ENCODE data around the gene ATXN2. TPM values are rescaled to one million over a fixed set of nuclear protein-coding genes. Genes with fewer than 3 reads are reported as not detected.

Gene ATXN2
- total RNA-seq, 1 experiment from 2014 or later = 78.5 TPM

- POLR2A ChIA-PET = no interaction called here
- Mint-ChIP-seq H3K9me3 (ENCODE audit: unreplicated experiment) (no peaks in the 10 kb centered on the region), H3K27me3 (ENCODE audit: insufficient read depth, unreplicated experiment) (no peaks in the 10 kb centered on the region), H3K4me1 (ENCODE audit: low read depth, unreplicated experiment) (no peaks in the 10 kb centered on the region), H3K36me3 (ENCODE audit: insufficient read depth, unreplicated experiment) (peaks cover 17% of the 10 kb centered on the region), H3K4me3 (ENCODE audit: unreplicated experiment) (no peak overlapping the region), H3K27ac (ENCODE audit: unreplicated experiment) (no peak overlapping the region)
- H3K4me1 ChIP-seq = no peaks in the 10 kb centered on the region
- CTCF ChIA-PET = no interaction called here
- H3K9me3 ChIP-seq = no peaks in the 10 kb centered on the region
- no peak for DNase-seq
- no peak for TF ChIP-seq CTCF (IDR thresholded peaks at IDR 0.05; ENCODE audit: insufficient read depth in 1 of 2, low read depth in 1 of 2, low read length in 1 of 2, severe bottlenecking in 1 of 2, unreplicated experiment in 1 of 2)
- BruUV-seq (replicated peaks) = no TSS peak
- intact Hi-C loops (cut with micrococcal nuclease; ENCODE audit: unreplicated experiment) = no loop called here
- no peaks in the 10 kb centered on the region for H3K27me3 ChIP-seq (replicated peaks; ENCODE audit: control insufficient read depth, insufficient read depth, low read length)
- H3K36me3 ChIP-seq (ENCODE audit: control insufficient read depth, insufficient read depth, low read length) = no peaks in the 10 kb centered on the region
- H3K4me3 ChIP-seq (ENCODE audit: low read depth, low read length) = no peak overlapping the region
Observed at GRCh38 chr12:111417290-111417689, 181.8 kb downstream of the ATXN2 start.

GRCh38 chr12:111414711-111415252, 184.3 kb downstream of the ATXN2 start:
- H3K4me3 Mint-ChIP-seq (ENCODE audit: unreplicated experiment) = no peak overlapping the region
- intact Hi-C loops (cut with micrococcal nuclease; ENCODE audit: unreplicated experiment) = no loop called here
- Histone ChIP-seq H3K4me1 (no peaks in the 10 kb centered on the region), H3K36me3 (ENCODE audit: control insufficient read depth, insufficient read depth, low read length) (no peaks in the 10 kb centered on the region), H3K4me3 (ENCODE audit: low read depth, low read length) (no peak overlapping the region), H3K27me3 (replicated peaks; ENCODE audit: control insufficient read depth, insufficient read depth, low read length) (no peaks in the 10 kb centered on the region), H3K9me3 (no peaks in the 10 kb centered on the region)
- H3K9me3 Mint-ChIP-seq (ENCODE audit: unreplicated experiment) = no peaks in the 10 kb centered on the region
- no peak for DNase-seq
- no TSS peak for BruUV-seq (replicated peaks)
- H3K27me3 Mint-ChIP-seq (ENCODE audit: insufficient read depth, unreplicated experiment) = no peaks in the 10 kb centered on the region
- POLR2A ChIA-PET = no interaction called here
- no peak overlapping the region for H3K27ac Mint-ChIP-seq (ENCODE audit: unreplicated experiment)
- TF ChIP-seq CTCF (IDR thresholded peaks at IDR 0.05; ENCODE audit: insufficient read depth in 1 of 2, low read depth in 1 of 2, low read length in 1 of 2, severe bottlenecking in 1 of 2, unreplicated experiment in 1 of 2) = no peak
- H3K4me1 Mint-ChIP-seq (ENCODE audit: low read depth, unreplicated experiment) = no peaks in the 10 kb centered on the region
- CTCF ChIA-PET = no interaction called here
- peaks cover 9% of the 10 kb centered on the region for H3K36me3 Mint-ChIP-seq (ENCODE audit: insufficient read depth, unreplicated experiment)

- H3K4me1 ChIP-seq = no peaks in the 10 kb centered on the region
- Mint-ChIP-seq H3K4me3 (ENCODE audit: unreplicated experiment) (no peak overlapping the region), H3K4me1 (ENCODE audit: low read depth, unreplicated experiment) (no peaks in the 10 kb centered on the region)
Observed at GRCh38 chr12:111413442-111414086, 185.6 kb downstream of the ATXN2 start.

More at GRCh38 chr12:111413442-111414086, 185.6 kb downstream of the ATXN2 start:
- Histone ChIP-seq H3K36me3 (ENCODE audit: control insufficient read depth, insufficient read depth, low read length) (no peaks in the 10 kb centered on the region), H3K27me3 (replicated peaks; ENCODE audit: control insufficient read depth, insufficient read depth, low read length) (no peaks in the 10 kb centered on the region), H3K4me3 (ENCODE audit: low read depth, low read length) (no peak overlapping the region), H3K9me3 (no peaks in the 10 kb centered on the region)
- CTCF ChIA-PET = no interaction called here
- DNase-seq = no peak
- POLR2A ChIA-PET = no interaction called here
- TF ChIP-seq CTCF (IDR thresholded peaks at IDR 0.05; ENCODE audit: insufficient read depth in 1 of 2, low read depth in 1 of 2, low read length in 1 of 2, severe bottlenecking in 1 of 2, unreplicated experiment in 1 of 2) = no peak
- Mint-ChIP-seq H3K27me3 (ENCODE audit: insufficient read depth, unreplicated experiment) (no peaks in the 10 kb centered on the region), H3K27ac (ENCODE audit: unreplicated experiment) (no peak overlapping the region), H3K9me3 (ENCODE audit: unreplicated experiment) (no peaks in the 10 kb centered on the region), H3K36me3 (ENCODE audit: insufficient read depth, unreplicated experiment) (peaks cover 5% of the 10 kb centered on the region)
- intact Hi-C loops (cut with micrococcal nuclease; ENCODE audit: unreplicated experiment) = no loop called here
- BruUV-seq (replicated peaks) = no TSS peak
